ENCODE results near the gene TRNT1. TPM values are rescaled to one million over a fixed set of nuclear protein-coding genes. Genes with fewer than 3 reads are reported as not detected.
A peak's percentile ranks its signal among the peaks of the same experiment; 100 is the strongest.

TRNT1 gene
- total and polyA plus RNA-seq, 4 donors, result 8.6 to 30.0 (median 21.7) TPM

- H3K4me1 ChIP-seq (ENCODE audit: control insufficient read depth in 1 of 2, insufficient read depth in 2 of 2, low read length in 2 of 2), result peaks cover 0 to 6% of the 10 kb centered on the region in 2 donors
- peak within 1 kb of the TSS in 1 of 2 donors; percentile 11 for H3K27ac ChIP-seq (ENCODE audit: low read depth in 1 of 2, low read length in 2 of 2)
- intact Hi-C loops (cut with DNase I), result loop anchor here in 1 of 2 donors (5.0 kb wide), 1 partner anchor 52 kb away; the partner anchor contains the start of gene TRNT1
- DNase-seq (peak; percentile 93 to 95), ATAC-seq (ENCODE audit: low FRiP score) (peak; percentile 98)
- WGBS, 2 donors, result 0 to 1% methylated on average over 55 to 56 of the region's 56 CpGs
- H3K4me3 ChIP-seq (ENCODE audit: low read length in 2 of 2), result peak within 1 kb of the TSS; percentile 61 to 97
- no peaks in the 10 kb centered on the region for H3K27me3 ChIP-seq (ENCODE audit: control insufficient read depth in 1 of 2, insufficient read depth in 2 of 2, low read length in 1 of 2)
- no peaks in the 10 kb centered on the region for H3K9me3 ChIP-seq (ENCODE audit: control insufficient read depth, low read length)
- H3K36me3 ChIP-seq (ENCODE audit: control insufficient read depth in 1 of 2, insufficient read depth in 2 of 2, low read length in 1 of 2), result no peaks in the 10 kb centered on the region
Observed at GRCh38 chr3:3179407-3180094, 52.8 kb downstream of the TRNT1 start, which contains the start of gene CRBN. CRBN (minus strand) TSS chr3:3179691; CDS start chr3:3179687, 4 bp downstream.

- no peak for ATAC-seq (ENCODE audit: low FRiP score)
- 59 to 65% methylated on average over 9 of the region's 9 CpGs for WGBS, 2 donors
- intact Hi-C loops (cut with DNase I), result no loop called here
- Histone ChIP-seq H3K4me1 (ENCODE audit: control insufficient read depth in 1 of 2, insufficient read depth in 2 of 2, low read length in 2 of 2) (peaks cover 0 to 6% of the 10 kb centered on the region in 2 donors), H3K36me3 (ENCODE audit: control insufficient read depth in 1 of 2, insufficient read depth in 2 of 2, low read length in 1 of 2) (no peaks in the 10 kb centered on the region), H3K9me3 (ENCODE audit: control insufficient read depth, low read length) (peaks cover 1% of the 10 kb centered on the region), H3K27ac (ENCODE audit: low read depth in 1 of 2, low read length in 2 of 2) (no peak overlapping the region), H3K27me3 (ENCODE audit: control insufficient read depth in 1 of 2, insufficient read depth in 2 of 2, low read length in 1 of 2) (no peaks in the 10 kb centered on the region), H3K4me3 (ENCODE audit: low read length in 2 of 2) (no peak overlapping the region)
- no peak for DNase-seq
Observed at GRCh38 chr3:3180456-3180855, 53.7 kb downstream of the TRNT1 start.

- no peaks in the 10 kb centered on the region for H3K27me3 ChIP-seq (ENCODE audit: control insufficient read depth in 1 of 2, insufficient read depth in 2 of 2, low read length in 1 of 2)
- no peaks in the 10 kb centered on the region for H3K4me1 ChIP-seq (ENCODE audit: control insufficient read depth in 1 of 2, insufficient read depth in 2 of 2, low read length in 2 of 2)
- 49% methylated on average over 2 of the region's 2 CpGs for WGBS, 2 donors
- H3K27ac ChIP-seq (ENCODE audit: low read depth in 1 of 2, low read length in 2 of 2), result no peak overlapping the region
- no peaks in the 10 kb centered on the region for H3K36me3 ChIP-seq (ENCODE audit: control insufficient read depth in 1 of 2, insufficient read depth in 2 of 2, low read length in 1 of 2)
- no peak overlapping the region for H3K4me3 ChIP-seq (ENCODE audit: low read length in 2 of 2)
- intact Hi-C loops (cut with DNase I), result no loop called here
- DNase-seq (no peak), ATAC-seq (ENCODE audit: low FRiP score) (no peak)
- H3K9me3 ChIP-seq (ENCODE audit: control insufficient read depth, low read length), result peaks cover 6% of the 10 kb centered on the region
Observed at GRCh38 chr3:3184876-3185275, 58.1 kb downstream of the TRNT1 start.

- Histone ChIP-seq H3K27ac (ENCODE audit: low read depth in 1 of 2, low read length in 2 of 2) (no peak overlapping the region), H3K36me3 (ENCODE audit: control insufficient read depth in 1 of 2, insufficient read depth in 2 of 2, low read length in 1 of 2) (no peaks in the 10 kb centered on the region), H3K4me1 (ENCODE audit: control insufficient read depth in 1 of 2, insufficient read depth in 2 of 2, low read length in 2 of 2) (no peaks in the 10 kb centered on the region), H3K27me3 (ENCODE audit: control insufficient read depth in 1 of 2, insufficient read depth in 2 of 2, low read length in 1 of 2) (no peaks in the 10 kb centered on the region), H3K9me3 (ENCODE audit: control insufficient read depth, low read length) (peaks cover 6% of the 10 kb centered on the region), H3K4me3 (ENCODE audit: low read length in 2 of 2) (no peak overlapping the region)
- DNase-seq, result no peak
- ATAC-seq (ENCODE audit: low FRiP score), result no peak
- intact Hi-C loops (cut with DNase I), result no loop called here
- 59 to 64% methylated on average over 1 of the region's 1 CpG for WGBS, 2 donors
Observed at GRCh38 chr3:3189102-3189727, 62.5 kb downstream of the TRNT1 start.

GRCh38 chr3:3189961-3190360, 63.2 kb downstream of the TRNT1 start:
- intact Hi-C loops (cut with DNase I), result no loop called here
- Histone ChIP-seq H3K36me3 (ENCODE audit: control insufficient read depth in 1 of 2, insufficient read depth in 2 of 2, low read length in 1 of 2) (no peaks in the 10 kb centered on the region), H3K4me1 (ENCODE audit: control insufficient read depth in 1 of 2, insufficient read depth in 2 of 2, low read length in 2 of 2) (no peaks in the 10 kb centered on the region), H3K4me3 (ENCODE audit: low read length in 2 of 2) (no peak overlapping the region), H3K9me3 (ENCODE audit: control insufficient read depth, low read length) (peaks cover 6% of the 10 kb centered on the region), H3K27me3 (ENCODE audit: control insufficient read depth in 1 of 2, insufficient read depth in 2 of 2, low read length in 1 of 2) (no peaks in the 10 kb centered on the region), H3K27ac (ENCODE audit: low read depth in 1 of 2, low read length in 2 of 2) (no peak overlapping the region)
- 48 to 97% methylated on average over 1 of the region's 1 CpG for WGBS, 2 donors
- ATAC-seq (ENCODE audit: low FRiP score) (no peak), DNase-seq (no peak)

- no peaks in the 10 kb centered on the region for H3K27me3 ChIP-seq (ENCODE audit: control insufficient read depth in 1 of 2, insufficient read depth in 2 of 2, low read length in 1 of 2)
- H3K36me3 ChIP-seq (ENCODE audit: control insufficient read depth in 1 of 2, insufficient read depth in 2 of 2, low read length in 1 of 2), result no peaks in the 10 kb centered on the region
- ATAC-seq (ENCODE audit: low FRiP score), result no peak
- peaks cover 4% of the 10 kb centered on the region for H3K9me3 ChIP-seq (ENCODE audit: control insufficient read depth, low read length)
- H3K27ac ChIP-seq (ENCODE audit: low read depth in 1 of 2, low read length in 2 of 2), result no peak overlapping the region
- 11 to 14% methylated on average over 4 of the region's 4 CpGs for WGBS, 2 donors
- DNase-seq, result no peak
- no peaks in the 10 kb centered on the region for H3K4me1 ChIP-seq (ENCODE audit: control insufficient read depth in 1 of 2, insufficient read depth in 2 of 2, low read length in 2 of 2)
- intact Hi-C loops (cut with DNase I), result loop anchor here in 1 of 2 donors (2.0 kb wide), 1 partner anchor 1083 kb away; no protein-coding TSS in a partner anchor
- H3K4me3 ChIP-seq (ENCODE audit: low read length in 2 of 2), result no peak overlapping the region
Observed at GRCh38 chr3:3191675-3192285, 65.0 kb downstream of the TRNT1 start.

GRCh38 chr3:3192286-3192675, 65.5 kb downstream of the TRNT1 start:
- Histone ChIP-seq H3K9me3 (ENCODE audit: control insufficient read depth, low read length) (peaks cover 2% of the 10 kb centered on the region), H3K4me1 (ENCODE audit: control insufficient read depth in 1 of 2, insufficient read depth in 2 of 2, low read length in 2 of 2) (no peaks in the 10 kb centered on the region), H3K27ac (ENCODE audit: low read depth in 1 of 2, low read length in 2 of 2) (no peak overlapping the region), H3K36me3 (ENCODE audit: control insufficient read depth in 1 of 2, insufficient read depth in 2 of 2, low read length in 1 of 2) (no peaks in the 10 kb centered on the region), H3K4me3 (ENCODE audit: low read length in 2 of 2) (no peak overlapping the region), H3K27me3 (ENCODE audit: control insufficient read depth in 1 of 2, insufficient read depth in 2 of 2, low read length in 1 of 2) (no peaks in the 10 kb centered on the region)
- no peak for DNase-seq
- WGBS, 2 donors, result 36 to 38% methylated on average over 2 of the region's 2 CpGs
- ATAC-seq (ENCODE audit: low FRiP score), result no peak
- intact Hi-C loops (cut with DNase I), result loop anchor here in 1 of 2 donors (2.0 kb wide), 1 partner anchor 1083 kb away; no protein-coding TSS in a partner anchor

DNA sequence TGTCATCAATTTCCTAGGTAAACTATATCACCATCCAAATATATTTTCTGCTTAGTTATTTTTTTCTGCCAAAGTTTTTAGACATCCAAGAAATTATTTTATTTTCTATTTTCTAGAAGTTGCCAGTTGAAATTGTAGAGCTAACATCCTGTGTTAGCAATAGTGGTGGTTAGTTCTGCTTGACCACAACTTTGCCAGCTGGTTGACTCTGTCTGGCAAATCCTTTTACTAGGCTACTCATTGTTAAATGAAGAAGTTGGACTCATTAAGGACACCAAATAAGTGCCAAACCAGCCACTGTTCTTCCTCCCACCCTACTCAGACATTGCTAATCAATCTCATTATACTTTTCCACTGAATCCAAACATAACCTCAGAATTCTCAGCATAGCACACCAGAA, 68.1 kb downstream of the TRNT1 start:
- no peak for DNase-seq
- intact Hi-C loops (cut with DNase I), result loop anchor here in 1 of 2 donors (5.0 kb wide), 1 partner anchor 1097 kb away; no protein-coding TSS in a partner anchor
- Histone ChIP-seq H3K9me3 (ENCODE audit: control insufficient read depth, low read length) (no peaks in the 10 kb centered on the region), H3K27ac (ENCODE audit: low read depth in 1 of 2, low read length in 2 of 2) (no peak overlapping the region), H3K4me3 (ENCODE audit: low read length in 2 of 2) (no peak overlapping the region), H3K27me3 (ENCODE audit: control insufficient read depth in 1 of 2, insufficient read depth in 2 of 2, low read length in 1 of 2) (no peaks in the 10 kb centered on the region), H3K36me3 (ENCODE audit: control insufficient read depth in 1 of 2, insufficient read depth in 2 of 2, low read length in 1 of 2) (no peaks in the 10 kb centered on the region), H3K4me1 (ENCODE audit: control insufficient read depth in 1 of 2, insufficient read depth in 2 of 2, low read length in 2 of 2) (no peaks in the 10 kb centered on the region)
- no peak for ATAC-seq (ENCODE audit: low FRiP score)
